AG09319 (cell line): ENCODE data around the gene PTH1R.

ENCODE experiments used
- DNase-seq: peaks from one replicate; pipeline ENCODE4 v3.0.0-alpha.2; 2010; ENCODE audit warnings: low read depth; ENCODE audit errors: extremely low read depth
- CTCF ChIP-seq: IDR thresholded peaks from 2 replicates; pipeline ENCODE4 v1.5.1; 2011; ENCODE audit warnings: low read depth, mild to moderate bottlenecking, inconsistent platforms, low read length, moderate library complexity

PTH1R gene

GRCh38 chr3:46877406-46878125 is at the start of gene PTH1R:
Gene PTH1R (plus strand): TSS chr3:46877721. CDS start chr3:46883560, 5,839 bp downstream.
- no peak for TF ChIP-seq CTCF
- DNase-seq: no peak

GRCh38 chr3:46829699-46830208 is 47.8 kb upstream of the PTH1R start:
- DNase-seq: no peak
- TF ChIP-seq CTCF: no peak

GRCh38 chr3:46830801-46831200 is 46.7 kb upstream of the PTH1R start:
- DNase-seq: no peak
- TF ChIP-seq CTCF: no peak

- DNase-seq: no peak
- no peak for TF ChIP-seq CTCF
Observed at GRCh38 chr3:46831316-46831715, 46.2 kb upstream of the PTH1R start.

- DNase-seq: no peak
- TF ChIP-seq CTCF: no peak
Observed at GRCh38 chr3:46831841-46832240, 45.7 kb upstream of the PTH1R start.

GRCh38 chr3:46833346-46834300 is 43.9 kb upstream of the PTH1R start:
- no peak for TF ChIP-seq CTCF
- DNase-seq: no peak

GRCh38 chr3:46835054-46835453 is 42.5 kb upstream of the PTH1R start:
- no peak for TF ChIP-seq CTCF
- DNase-seq: no peak
